RWPE2 (cell line): ENCODE data around the gene FGA.

Experiments used
- ATAC-seq: fragments of 200-7000 bp; cut with Tn5 transposase; 3 replicates; pipeline ENCODE4 v1.9.1; 2021; ENCODE audit warnings: low read depth
- DNase-seq: peaks from one replicate; pipeline ENCODE4 v3.0.0-alpha.2; 2020; ENCODE audit warnings: low spot score
- H3K27ac ChIP-seq: fragments of 450-650 bp; 2 replicates; pipeline ENCODE4 v1.5.1; 2017; ENCODE audit warnings: mild to moderate bottlenecking; ENCODE audit not compliant: poor library complexity, severe bottlenecking
- H3K27me3 ChIP-seq: fragments of 250-450 bp; sonication (Bioruptor Pico); 2 replicates; pipeline ENCODE4 v1.5.1; 2021; ENCODE audit warnings: mild to moderate bottlenecking, moderate library complexity; ENCODE audit not compliant: insufficient read depth, poor library complexity, severe bottlenecking
- H3K36me3 ChIP-seq: fragments of 250-450 bp; sonication (Bioruptor Pico); 2 replicates; pipeline ENCODE4 v1.5.1; 2020; ENCODE audit warnings: low read depth, mild to moderate bottlenecking, moderate library complexity
- H3K4me1 ChIP-seq: fragments of 250-450 bp; sonication (Bioruptor Pico); 2 replicates; pipeline ENCODE4 v1.5.1; 2021; ENCODE audit warnings: mild to moderate bottlenecking, moderate library complexity; ENCODE audit not compliant: insufficient read depth, poor library complexity, severe bottlenecking
- H3K4me3 ChIP-seq: fragments of 250-450 bp; sonication (Bioruptor Pico); 2 replicates; pipeline ENCODE4 v1.5.1; 2021; ENCODE audit warnings: mild to moderate bottlenecking, moderate library complexity; ENCODE audit not compliant: severe bottlenecking
- H3K9me3 ChIP-seq: fragments of 250-450 bp; sonication (Bioruptor Pico); 2 replicates; pipeline ENCODE4 v1.5.1; 2021; ENCODE audit warnings: mild to moderate bottlenecking, moderate library complexity; ENCODE audit not compliant: severe bottlenecking
- CTCF ChIP-seq: fragments of 450-650 bp; IDR thresholded peaks from one replicate; pipeline ENCODE4 v1.5.1; 2017; ENCODE audit warnings: mild to moderate bottlenecking, moderate library complexity; ENCODE audit not compliant: poor library complexity, severe bottlenecking

The FGA gene

GRCh38 chr4:154590329-154591006 lies at the start of gene FGA:
Gene FGA (minus strand): TSS chr4:154590742. CDS start chr4:154590687, 55 bp downstream.
- DNase-seq = no peak
- no peaks in the 10 kb centered on the region for H3K9me3 ChIP-seq
- no peaks in the 10 kb centered on the region for H3K36me3 ChIP-seq
- TF ChIP-seq CTCF = no peak
- no peaks in the 10 kb centered on the region for H3K4me1 ChIP-seq
- H3K27me3 ChIP-seq = no peaks in the 10 kb centered on the region
- no peak within 1 kb of the TSS for H3K4me3 ChIP-seq
- ATAC-seq = no peak
- H3K27ac ChIP-seq = no peak within 1 kb of the TSS

GRCh38 chr4:154634058-154634457 lies 43.5 kb upstream of the FGA start:
- no peak for TF ChIP-seq CTCF
- ATAC-seq (no peak), DNase-seq (no peak)
- Histone ChIP-seq H3K4me3 (no peak overlapping the region), H3K27me3 (no peaks in the 10 kb centered on the region), H3K36me3 (no peaks in the 10 kb centered on the region), H3K27ac (no peak overlapping the region), H3K9me3 (no peaks in the 10 kb centered on the region), H3K4me1 (no peaks in the 10 kb centered on the region)

- no peak for TF ChIP-seq CTCF
- ATAC-seq (no peak), DNase-seq (no peak)
- H3K27me3 ChIP-seq = no peaks in the 10 kb centered on the region
- no peak overlapping the region for H3K4me3 ChIP-seq
- H3K9me3 ChIP-seq = no peaks in the 10 kb centered on the region
- H3K27ac ChIP-seq = no peak overlapping the region
- H3K36me3 ChIP-seq = no peaks in the 10 kb centered on the region
- H3K4me1 ChIP-seq = no peaks in the 10 kb centered on the region
These were observed 41.3 kb upstream of the FGA start for GRCh38 chr4:154631828-154632227.

- DNase-seq (no peak), ATAC-seq (no peak)
- Histone ChIP-seq H3K27ac (no peak overlapping the region), H3K9me3 (no peaks in the 10 kb centered on the region), H3K4me1 (no peaks in the 10 kb centered on the region), H3K4me3 (no peak overlapping the region), H3K36me3 (no peaks in the 10 kb centered on the region), H3K27me3 (no peaks in the 10 kb centered on the region)
- TF ChIP-seq CTCF = no peak
These were observed 39.8 kb upstream of the FGA start for GRCh38 chr4:154630324-154630723.

GRCh38 chr4:154626793-154627484 lies 36.4 kb upstream of the FGA start:
- DNase-seq (peak; percentile 64), ATAC-seq (peak; percentile 93)
- H3K4me3 ChIP-seq = peak overlapping the region; percentile 8
- TF ChIP-seq CTCF = peak; percentile 85
- no peaks in the 10 kb centered on the region for H3K4me1 ChIP-seq
- no peaks in the 10 kb centered on the region for H3K9me3 ChIP-seq
- H3K36me3 ChIP-seq = no peaks in the 10 kb centered on the region
- H3K27me3 ChIP-seq = no peaks in the 10 kb centered on the region
- no peak overlapping the region for H3K27ac ChIP-seq
